Activated CD8-positive, alpha-beta T cell treated with anti-CD3 and anti-CD28 coated beads for 36 hours (primary cell): ENCODE data around the gene SUPT7L. TPM values are rescaled to one million over a fixed set of nuclear protein-coding genes. Genes with fewer than 3 reads are reported as not detected.

ENCODE experiments used
- ATAC-seq: fragments of 200-7000 bp; cut with Tn5 transposase; one replicate; pipeline ENCODE4 v1.10.0; 2021; ENCODE audit warnings: mild to moderate bottlenecking, moderate library complexity
- CTCF ChIA-PET: fragments of 350-600 bp; sonication (Branson Sonifier 250); formaldehyde crosslinking; loops from one replicate; lab custom pipeline; 2021; ENCODE audit warnings: antibody characterized with exemption; lab: Charles Lee
- POLR2A ChIA-PET: fragments of 350-600 bp; sonication (Branson Sonifier 250); formaldehyde crosslinking; loops from one replicate; lab custom pipeline; 2021; ENCODE audit warnings: antibody characterized with exemption; lab: Charles Lee
- DNase-seq: peaks from one replicate; pipeline ENCODE4 v3.0.0-alpha.2; 2020
- H3K27ac Mint-ChIP-seq: one replicate; pipeline ENCODE4 v1.8.0; 2021; ENCODE audit warnings: mild to moderate bottlenecking, mixed read lengths
- H3K27me3 Mint-ChIP-seq: one replicate; pipeline ENCODE4 v1.8.0; 2021; ENCODE audit warnings: mixed read lengths
- H3K36me3 Mint-ChIP-seq: one replicate; pipeline ENCODE4 v1.8.0; 2021; ENCODE audit warnings: low read depth, mixed read lengths
- H3K4me1 Mint-ChIP-seq: one replicate; pipeline ENCODE4 v1.8.0; 2021; ENCODE audit warnings: low read depth, mixed read lengths
- H3K4me3 Mint-ChIP-seq: one replicate; pipeline ENCODE4 v1.8.0; 2021; ENCODE audit warnings: mild to moderate bottlenecking, moderate library complexity, mixed read lengths
- H3K9me3 Mint-ChIP-seq: one replicate; pipeline ENCODE4 v1.8.0; 2021; ENCODE audit warnings: mixed read lengths
- intact Hi-C: fragments of 100-400 bp; cut with micrococcal nuclease; formaldehyde crosslinking; loops from one replicate; pipeline ENCODE4 v1.10.0; 2022
- total RNA-seq, 2 experiments: library from RNA; stranded (reverse); gene quantifications; one replicate each; pipeline ENCODE4 v1.2.3, GENCODE V29; 2021
- TF ChIP-seq, protein P1 (sequence below): fragments of 200-600 bp; IDR thresholded peaks from one replicate; pipeline ENCODE4 v1.8.0; 2022; ENCODE audit warnings: antibody characterized with exemption, mild to moderate bottlenecking

The SUPT7L gene
- total RNA-seq, 2 experiments from 2014 or later, result 21.8 to 22.6 TPM

DNA sequence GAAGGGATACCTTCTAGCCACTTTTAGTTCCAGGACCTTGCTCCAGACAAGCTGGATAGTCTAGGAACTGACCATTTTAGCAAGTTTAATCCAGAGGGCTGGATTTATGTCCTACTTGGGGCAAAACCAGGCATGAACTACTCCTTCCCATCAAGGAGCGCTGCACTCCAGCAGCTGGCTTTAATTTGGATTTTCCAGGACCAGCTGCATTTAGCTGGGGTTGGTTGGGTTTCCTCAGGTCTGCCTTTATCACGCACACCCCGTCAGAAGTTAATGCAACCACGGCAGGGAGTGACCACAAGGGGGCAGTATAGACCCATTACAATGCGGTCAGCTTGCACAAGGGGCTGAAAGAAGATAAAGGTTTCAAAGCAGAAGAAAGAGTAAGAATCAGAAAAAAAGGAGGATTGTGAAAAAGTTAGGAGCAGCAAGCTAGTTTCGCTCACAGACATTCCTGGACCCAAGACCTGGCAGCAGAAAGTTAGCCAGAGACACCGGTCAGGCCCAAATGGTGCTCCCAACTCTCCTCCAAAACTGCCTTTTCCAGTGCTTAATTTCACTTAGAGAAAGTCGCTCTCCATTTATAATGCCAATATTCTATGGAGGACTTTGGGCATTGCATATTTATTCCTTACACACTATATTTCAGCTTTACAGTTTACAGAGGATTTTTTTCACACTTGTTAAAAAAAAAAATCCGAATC lies 40.4 kb upstream of the SUPT7L start:
- Mint-ChIP-seq H3K4me3 (no peak overlapping the region), H3K27me3 (no peaks in the 10 kb centered on the region), H3K27ac (no peak overlapping the region), H3K9me3 (no peaks in the 10 kb centered on the region), H3K36me3 (no peaks in the 10 kb centered on the region), H3K4me1 (peaks cover 9% of the 10 kb centered on the region)
- TF ChIP-seq, protein P1, sequence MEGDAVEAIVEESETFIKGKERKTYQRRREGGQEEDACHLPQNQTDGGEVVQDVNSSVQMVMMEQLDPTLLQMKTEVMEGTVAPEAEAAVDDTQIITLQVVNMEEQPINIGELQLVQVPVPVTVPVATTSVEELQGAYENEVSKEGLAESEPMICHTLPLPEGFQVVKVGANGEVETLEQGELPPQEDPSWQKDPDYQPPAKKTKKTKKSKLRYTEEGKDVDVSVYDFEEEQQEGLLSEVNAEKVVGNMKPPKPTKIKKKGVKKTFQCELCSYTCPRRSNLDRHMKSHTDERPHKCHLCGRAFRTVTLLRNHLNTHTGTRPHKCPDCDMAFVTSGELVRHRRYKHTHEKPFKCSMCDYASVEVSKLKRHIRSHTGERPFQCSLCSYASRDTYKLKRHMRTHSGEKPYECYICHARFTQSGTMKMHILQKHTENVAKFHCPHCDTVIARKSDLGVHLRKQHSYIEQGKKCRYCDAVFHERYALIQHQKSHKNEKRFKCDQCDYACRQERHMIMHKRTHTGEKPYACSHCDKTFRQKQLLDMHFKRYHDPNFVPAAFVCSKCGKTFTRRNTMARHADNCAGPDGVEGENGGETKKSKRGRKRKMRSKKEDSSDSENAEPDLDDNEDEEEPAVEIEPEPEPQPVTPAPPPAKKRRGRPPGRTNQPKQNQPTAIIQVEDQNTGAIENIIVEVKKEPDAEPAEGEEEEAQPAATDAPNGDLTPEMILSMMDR, result peak; percentile 83
- ATAC-seq, result peak; percentile 86
- intact Hi-C loops, result loop anchor here (5.0 kb wide), 1 partner anchor 749 kb away; no protein-coding TSS in a partner anchor
- DNase-seq, result peak; percentile 93
- ChIA-PET POLR2A (interaction anchor here (1.2 to 1.5 kb wide), 3 partner anchors 13 to 623 kb away, joined by 3 read pairs; no protein-coding TSS in a partner anchor), CTCF (interaction anchor here (0.6 to 6.5 kb wide), 39 partner anchors 8 to 774 kb away, joined by 3 to 64 read pairs (median 4); partner anchors contain the start of gene RBKS)

DNA sequence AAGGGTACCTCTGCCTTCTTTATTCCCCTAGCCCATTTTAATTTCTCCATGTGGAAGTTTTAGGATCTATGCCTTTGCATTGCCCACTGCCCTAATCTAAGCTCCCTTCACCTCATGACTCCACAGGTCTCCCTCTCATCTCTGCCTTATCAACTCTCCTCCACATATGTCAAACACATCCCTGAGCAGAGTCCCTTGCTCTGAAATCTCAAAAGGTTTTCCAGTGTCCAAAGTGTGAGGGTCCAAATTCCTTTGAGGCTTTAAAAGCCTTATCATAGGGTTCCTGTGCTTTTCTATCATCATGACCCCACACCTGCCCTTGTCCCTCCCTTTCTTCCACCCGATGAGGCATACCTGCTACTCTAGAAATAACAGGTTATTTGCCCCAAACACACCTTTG lies 38.9 kb upstream of the SUPT7L start:
- H3K27me3 Mint-ChIP-seq, result no peaks in the 10 kb centered on the region
- no peaks in the 10 kb centered on the region for H3K9me3 Mint-ChIP-seq
- ATAC-seq (no peak), DNase-seq (no peak)
- peaks cover 3% of the 10 kb centered on the region for H3K36me3 Mint-ChIP-seq
- intact Hi-C loops, result loop anchor here (5.0 kb wide), 1 partner anchor 750 kb away; no protein-coding TSS in a partner anchor
- no peak overlapping the region for H3K4me3 Mint-ChIP-seq
- H3K27ac Mint-ChIP-seq, result no peak overlapping the region
- TF ChIP-seq, protein P1, result no peak
- peaks cover 12% of the 10 kb centered on the region for H3K4me1 Mint-ChIP-seq
- ChIA-PET CTCF (no interaction called here), POLR2A (no interaction called here)

DNA sequence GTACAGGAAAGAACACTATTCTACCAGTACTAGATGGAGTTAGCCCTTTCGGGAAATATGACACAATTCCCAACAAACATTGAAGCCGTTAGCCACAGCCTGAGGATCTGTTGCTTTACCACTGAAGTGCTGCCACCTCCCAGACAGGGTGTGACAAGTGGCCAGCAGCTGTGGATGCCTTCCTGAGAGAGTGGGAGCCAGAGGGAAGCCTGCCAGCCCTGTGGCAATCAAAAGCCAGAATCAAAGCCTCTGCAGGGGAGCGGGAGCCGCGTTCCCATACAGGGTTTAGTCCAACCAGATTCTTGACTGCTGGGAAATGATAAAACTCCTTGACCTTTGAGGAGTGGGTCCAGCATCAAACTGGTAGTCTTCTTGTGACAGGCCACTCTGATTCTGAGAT lies 38.3 kb upstream of the SUPT7L start:
- H3K4me3 Mint-ChIP-seq, result no peak overlapping the region
- DNase-seq, result no peak
- H3K4me1 Mint-ChIP-seq, result peaks cover 12% of the 10 kb centered on the region
- TF ChIP-seq, protein P1, result no peak
- CTCF ChIA-PET, result no interaction called here
- H3K9me3 Mint-ChIP-seq, result no peaks in the 10 kb centered on the region
- POLR2A ChIA-PET, result no interaction called here
- intact Hi-C loops, result loop anchor here (5.0 kb wide), 1 partner anchor 751 kb away; no protein-coding TSS in a partner anchor
- H3K36me3 Mint-ChIP-seq, result peaks cover 3% of the 10 kb centered on the region
- no peak overlapping the region for H3K27ac Mint-ChIP-seq
- no peaks in the 10 kb centered on the region for H3K27me3 Mint-ChIP-seq
- ATAC-seq, result no peak

DNA sequence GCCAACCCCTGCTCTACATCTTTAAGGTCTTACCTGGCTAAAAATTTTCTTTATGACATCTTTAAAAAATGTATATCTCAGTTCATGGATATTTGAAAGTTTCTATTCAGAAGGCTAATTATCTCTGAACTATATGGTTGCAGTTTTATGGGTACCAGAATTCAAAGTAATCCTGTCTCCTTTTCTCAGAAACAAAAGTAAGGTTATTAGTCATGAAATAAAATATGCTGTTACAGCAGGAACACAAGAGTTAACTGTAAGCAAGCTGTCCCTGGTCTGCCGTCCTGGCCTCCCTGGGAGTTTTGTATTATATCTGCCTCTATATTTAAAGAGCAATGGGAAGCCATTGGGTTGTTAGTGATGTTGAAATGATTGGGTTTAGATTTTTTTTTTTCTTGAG lies 34.2 kb upstream of the SUPT7L start:
- no peak for DNase-seq
- H3K4me1 Mint-ChIP-seq, result peaks cover 3% of the 10 kb centered on the region
- no peaks in the 10 kb centered on the region for H3K9me3 Mint-ChIP-seq
- peaks cover 18% of the 10 kb centered on the region for H3K36me3 Mint-ChIP-seq
- ATAC-seq, result no peak
- intact Hi-C loops, result no loop called here
- ChIA-PET CTCF (interaction anchor here (2.2 kb wide), 1 partner anchor 14 kb away, joined by 15 read pairs; no protein-coding TSS in a partner anchor), POLR2A (no interaction called here)
- H3K4me3 Mint-ChIP-seq, result no peak overlapping the region
- H3K27me3 Mint-ChIP-seq, result no peaks in the 10 kb centered on the region
- no peak overlapping the region for H3K27ac Mint-ChIP-seq
- TF ChIP-seq, protein P1, result no peak

DNA sequence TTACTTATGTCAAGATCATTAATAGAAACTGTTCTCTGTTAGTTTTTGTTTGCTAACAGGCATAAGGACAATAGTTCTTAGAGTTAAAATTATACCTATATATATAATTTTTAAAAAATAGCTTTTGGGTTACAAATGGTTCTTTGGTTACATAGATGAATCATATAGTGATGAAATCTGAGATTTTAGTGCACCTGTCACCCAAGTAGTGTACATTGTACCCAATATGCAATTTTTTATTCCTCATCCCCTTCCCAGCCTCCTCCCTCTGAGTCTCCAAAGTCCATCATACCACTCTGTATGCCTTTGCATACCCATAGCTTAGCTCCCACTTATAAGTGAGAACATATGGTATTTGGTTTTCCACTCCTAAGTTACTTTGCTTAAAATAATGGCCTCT lies 26.6 kb upstream of the SUPT7L start:
- Mint-ChIP-seq H3K4me1 (peaks cover 4% of the 10 kb centered on the region), H3K9me3 (no peaks in the 10 kb centered on the region), H3K4me3 (no peak overlapping the region), H3K36me3 (peaks cover 23% of the 10 kb centered on the region), H3K27ac (no peak overlapping the region), H3K27me3 (no peaks in the 10 kb centered on the region)
- ChIA-PET CTCF (interaction anchor here (1.0 to 3.8 kb wide), 3 partner anchors 15 to 763 kb away, joined by 3 to 17 read pairs (median 4); no protein-coding TSS in a partner anchor), POLR2A (interaction anchor here (1.1 kb wide), 1 partner anchor 27 kb away, joined by 4 read pairs; the partner anchor contains the start of genes SLC4A1AP and SUPT7L)
- intact Hi-C loops, result no loop called here
- ATAC-seq, result no peak
- TF ChIP-seq, protein P1, result no peak
- DNase-seq, result no peak
